ENCODE data around the gene TMEM184C. TPM values are rescaled to one million over a fixed set of nuclear protein-coding genes. Genes with fewer than 3 reads are reported as not detected.

The TMEM184C gene
- total RNA-seq, 1 experiment from 2014 or later, result 43.7 TPM

DNA sequence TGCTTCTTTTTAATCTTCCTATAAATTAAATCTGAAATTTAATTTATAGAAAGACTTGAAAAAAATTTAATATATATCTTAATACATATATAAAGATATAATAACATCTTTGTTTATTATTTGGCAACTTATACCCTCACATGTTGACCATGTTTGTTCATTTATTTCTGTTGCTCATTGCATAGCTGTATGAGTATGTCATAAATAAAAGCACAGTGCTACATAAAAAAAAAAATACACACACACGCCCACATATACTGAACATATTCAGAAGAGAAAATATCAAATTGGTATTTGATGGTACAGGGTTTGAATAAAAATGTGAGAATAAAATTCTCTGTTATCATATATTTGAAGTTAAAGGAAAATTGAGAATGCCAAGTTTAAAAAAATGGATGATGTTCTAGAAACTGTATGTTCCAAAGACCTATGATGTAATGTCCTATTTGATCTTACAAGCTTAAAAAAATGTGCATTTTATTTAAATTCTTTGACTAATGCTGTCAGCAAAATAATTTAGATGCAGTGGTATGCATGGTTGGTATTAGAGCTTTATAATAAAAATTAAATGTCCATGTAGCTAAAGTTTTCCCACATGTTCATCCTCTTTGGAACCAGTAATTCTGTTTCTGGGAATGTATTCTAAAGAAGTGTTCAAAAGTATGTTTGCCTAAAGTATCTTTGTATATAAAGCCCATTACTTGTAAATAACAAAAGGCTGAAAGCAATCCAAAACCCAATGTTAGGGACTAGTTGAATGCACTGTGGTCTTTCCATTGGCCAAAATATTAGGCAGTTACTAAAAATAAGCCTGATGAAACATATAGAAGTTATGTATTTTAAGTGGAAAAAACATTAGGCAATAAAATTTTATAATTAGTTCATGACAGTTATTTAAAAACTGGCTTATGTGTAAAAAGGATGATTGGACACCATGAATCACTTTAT is 12.9 kb downstream of the TMEM184C start (continued):
- TF ChIP-seq, protein P1, sequence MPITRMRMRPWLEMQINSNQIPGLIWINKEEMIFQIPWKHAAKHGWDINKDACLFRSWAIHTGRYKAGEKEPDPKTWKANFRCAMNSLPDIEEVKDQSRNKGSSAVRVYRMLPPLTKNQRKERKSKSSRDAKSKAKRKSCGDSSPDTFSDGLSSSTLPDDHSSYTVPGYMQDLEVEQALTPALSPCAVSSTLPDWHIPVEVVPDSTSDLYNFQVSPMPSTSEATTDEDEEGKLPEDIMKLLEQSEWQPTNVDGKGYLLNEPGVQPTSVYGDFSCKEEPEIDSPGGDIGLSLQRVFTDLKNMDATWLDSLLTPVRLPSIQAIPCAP (CRISPR knock-in tag; IDR thresholded peaks at IDR 0.05), result no peak
- TF ChIP-seq NFE2L1 (CRISPR knock-in tag; IDR thresholded peaks at IDR 0.05) (no peak), ZSCAN18 (CRISPR knock-in tag; IDR thresholded peaks at IDR 0.05) (no peak), ZNF121 (CRISPR knock-in tag; IDR thresholded peaks at IDR 0.05) (no peak), SOX15 (CRISPR knock-in tag; IDR thresholded peaks at IDR 0.05) (no peak), MLX (CRISPR knock-in tag; IDR thresholded peaks at IDR 0.05) (no peak)

- ATAC-seq (no peak), DNase-seq (ENCODE audit: low spot score) (no peak)
- Mint-ChIP-seq H3K4me1 (peaks cover 24% of the 10 kb centered on the region), H3K36me3 (peaks cover 56% of the 10 kb centered on the region), H3K9me3 (no peaks in the 10 kb centered on the region), H3K4me3 (no peak overlapping the region), H3K27me3 (ENCODE audit: low read depth) (no peaks in the 10 kb centered on the region), H3K27ac (no peak overlapping the region; the same call in 1 of the 2 replicates)
- ChIA-PET POLR2A (no interaction called here), CTCF (interaction anchor here (1.5 kb wide), 1 partner anchor 234 kb away, joined by 5 read pairs; no protein-coding TSS in a partner anchor)
- no peak for TF ChIP-seq JAZF1 (CRISPR knock-in tag; IDR thresholded peaks at IDR 0.05)
- no peak for TF ChIP-seq FOXJ3 (CRISPR knock-in tag; IDR thresholded peaks at IDR 0.05; ENCODE audit: borderline replicate concordance)
- TF ChIP-seq E2F1 (CRISPR knock-in tag; IDR thresholded peaks at IDR 0.05), result no peak
- TF ChIP-seq ZBTB21 (CRISPR knock-in tag; IDR thresholded peaks at IDR 0.05; ENCODE audit: borderline replicate concordance), result no peak
- no peak for TF ChIP-seq ZNF532 (CRISPR knock-in tag; IDR thresholded peaks at IDR 0.05; ENCODE audit: borderline replicate concordance)
- no peak for TF ChIP-seq ZNF138 (CRISPR knock-in tag; conservative IDR thresholded peaks at IDR 0.05)
- TF ChIP-seq CREM (CRISPR knock-in tag; IDR thresholded peaks at IDR 0.05), result no peak
- TF ChIP-seq, protein P2, sequence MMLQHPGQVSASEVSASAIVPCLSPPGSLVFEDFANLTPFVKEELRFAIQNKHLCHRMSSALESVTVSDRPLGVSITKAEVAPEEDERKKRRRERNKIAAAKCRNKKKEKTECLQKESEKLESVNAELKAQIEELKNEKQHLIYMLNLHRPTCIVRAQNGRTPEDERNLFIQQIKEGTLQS (CRISPR knock-in tag; conservative IDR thresholded peaks at IDR 0.05), result no peak
- TF ChIP-seq RORB (CRISPR knock-in tag; IDR thresholded peaks at IDR 0.05), result no peak
- no peak for TF ChIP-seq IRF2 (CRISPR knock-in tag; IDR thresholded peaks at IDR 0.05; ENCODE audit: borderline replicate concordance, low read depth)
- no peak for TF ChIP-seq NFATC4 (CRISPR knock-in tag; IDR thresholded peaks at IDR 0.05)
- no peak for TF ChIP-seq GTF2I (CRISPR knock-in tag; conservative IDR thresholded peaks at IDR 0.05)
- TF ChIP-seq ZNF281 (CRISPR knock-in tag; IDR thresholded peaks at IDR 0.05), result no peak
These were observed 15.9 kb downstream of the TMEM184C start for GRCh38 chr4:147633113-147633512.

Measured in WTC11 (cell line).